Kidney tubule cell (primary cell): Measurements from ENCODE around the gene UNC45B.
"Not testable (repeated sequence)": the region's sequence is repeated elsewhere in the genome, so short reads cannot be mapped to it uniquely, and the experiment has no call there.

ENCODE experiments used
- DNase-seq: peaks from one replicate; pipeline ENCODE4 v3.0.0-alpha.2; 2018; ENCODE audit warnings: low spot score

The UNC45B gene

DNA sequence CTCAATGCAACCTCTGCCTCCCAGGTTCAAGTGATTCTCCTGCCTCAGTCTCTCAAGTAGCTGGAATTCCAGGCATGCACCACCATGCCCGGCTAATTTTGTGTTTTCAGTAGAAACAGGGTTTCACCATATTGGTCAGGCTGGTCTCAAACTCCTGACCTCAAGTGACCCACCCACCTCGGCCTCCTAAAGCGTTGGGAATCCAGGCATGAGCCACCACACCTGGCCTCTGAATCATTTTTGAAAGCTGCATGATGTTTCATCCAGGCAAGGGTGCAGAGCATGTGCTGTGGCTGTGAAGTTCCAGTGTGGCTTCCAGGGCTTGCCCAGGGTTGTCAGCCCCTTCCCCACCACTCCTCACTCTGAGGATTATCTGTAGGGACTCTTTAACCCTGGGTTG lies 24.7 kb downstream of the UNC45B start:
- not testable (repeated sequence) for DNase-seq

- DNase-seq: no peak
Observed at GRCh38 chr17:35174835-35175334, 27.3 kb downstream of the UNC45B start.

GRCh38 chr17:35175638-35176415 lies 28.2 kb downstream of the UNC45B start:
- no peak for DNase-seq

GRCh38 chr17:35176897-35177296 lies 29.3 kb downstream of the UNC45B start:
- no peak for DNase-seq

- not testable (repeated sequence) for DNase-seq
Observed at GRCh38 chr17:35179379-35179778, 31.8 kb downstream of the UNC45B start.

GRCh38 chr17:35183332-35183731 lies 35.7 kb downstream of the UNC45B start:
- DNase-seq: no peak

DNA sequence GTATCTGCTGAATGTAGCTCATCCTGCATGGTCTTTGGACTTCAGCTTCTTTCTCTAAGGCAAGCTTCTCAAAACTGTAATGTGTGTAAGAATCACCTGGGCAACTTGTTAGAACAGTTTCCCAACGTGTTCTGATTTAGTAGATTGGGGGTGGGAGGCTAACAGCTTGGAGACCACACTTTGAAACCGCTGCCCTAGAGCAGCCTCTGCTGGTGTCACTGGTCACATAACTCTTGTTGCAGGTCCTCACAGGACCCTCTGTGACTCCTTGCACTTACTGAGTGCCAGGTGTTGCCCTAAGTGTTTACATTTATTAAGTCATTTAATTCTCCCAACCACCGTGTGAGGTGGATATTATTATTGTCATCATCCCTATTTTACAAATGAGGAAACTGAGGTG lies 36.7 kb downstream of the UNC45B start:
- DNase-seq: no peak

DNA sequence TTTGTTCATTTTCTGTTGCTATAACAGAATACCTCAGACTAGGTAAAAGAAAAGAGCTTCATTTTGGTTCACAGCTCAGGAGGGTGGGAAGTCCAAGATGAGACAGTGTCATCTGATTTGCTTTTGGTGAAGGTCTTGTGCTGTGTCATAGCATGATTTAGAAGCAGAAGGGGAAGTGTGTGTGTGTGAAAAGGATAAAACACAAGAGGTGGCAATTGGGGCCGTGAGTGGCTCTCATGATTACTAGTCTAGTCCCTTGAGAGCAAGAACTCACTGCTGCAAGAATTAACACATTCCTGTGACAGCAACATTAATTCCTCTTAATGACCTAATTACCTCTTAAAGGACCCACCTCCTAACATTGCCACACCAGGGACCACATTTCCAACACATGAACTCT lies 38.2 kb downstream of the UNC45B start:
- no peak for DNase-seq

- no peak for DNase-seq
Observed at GRCh38 chr17:35187481-35187880, 39.9 kb downstream of the UNC45B start.

DNA sequence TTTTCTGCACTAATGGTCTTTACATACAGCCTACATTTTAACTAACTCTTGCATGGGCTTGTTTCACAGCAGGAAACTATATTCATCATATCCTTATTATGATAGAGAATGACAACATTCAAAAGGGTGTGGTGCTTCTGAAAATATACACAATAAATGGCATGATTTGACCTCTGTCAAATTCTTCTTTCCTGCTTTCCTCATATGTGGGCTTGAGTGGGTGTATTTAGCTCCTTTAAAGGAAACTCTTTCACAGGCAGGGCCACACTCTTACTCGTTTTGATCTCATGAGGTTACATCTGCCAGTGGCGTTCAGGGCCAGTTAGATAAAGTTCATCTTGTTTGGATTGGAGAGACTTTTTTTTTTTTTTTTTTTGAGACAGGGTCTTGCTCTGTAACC lies 40.5 kb downstream of the UNC45B start:
- no peak for DNase-seq

- DNase-seq: no peak
Observed at GRCh38 chr17:35189291-35189690, 41.7 kb downstream of the UNC45B start.

GRCh38 chr17:35191001-35191695 lies 43.5 kb downstream of the UNC45B start:
- no peak for DNase-seq

GRCh38 chr17:35192708-35193107 lies 45.1 kb downstream of the UNC45B start:
- DNase-seq: no peak

DNA sequence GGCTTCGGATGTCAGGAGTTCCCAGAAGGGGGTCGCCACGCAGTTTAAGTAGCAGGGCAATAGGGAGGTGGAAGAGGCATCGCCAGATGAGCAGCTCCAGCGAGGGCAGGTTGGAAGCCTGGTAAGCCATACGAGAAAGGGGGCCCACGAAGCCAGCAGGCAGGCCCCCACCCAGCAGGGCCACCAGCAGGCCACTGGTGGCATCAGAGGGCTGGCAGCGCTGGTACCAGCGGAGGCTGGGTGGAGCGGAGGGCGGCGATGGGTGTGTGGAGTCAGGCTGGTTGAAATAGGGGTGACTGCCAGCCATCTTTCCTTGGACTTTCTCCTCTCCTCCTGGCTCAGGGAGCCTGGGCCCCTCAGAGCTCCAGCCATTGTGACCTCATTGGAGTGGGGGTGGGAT lies 46.4 kb downstream of the UNC45B start, which contains the start of gene SLC35G3:
SLC35G3 (minus strand) TSS at position 393 of the 400 bp plus-strand sequence; CDS start at position 307, 86 bp downstream.
- DNase-seq: not testable (repeated sequence)

- not testable (repeated sequence) for DNase-seq
Observed at GRCh38 chr17:35195062-35195461, 47.4 kb downstream of the UNC45B start.

DNA sequence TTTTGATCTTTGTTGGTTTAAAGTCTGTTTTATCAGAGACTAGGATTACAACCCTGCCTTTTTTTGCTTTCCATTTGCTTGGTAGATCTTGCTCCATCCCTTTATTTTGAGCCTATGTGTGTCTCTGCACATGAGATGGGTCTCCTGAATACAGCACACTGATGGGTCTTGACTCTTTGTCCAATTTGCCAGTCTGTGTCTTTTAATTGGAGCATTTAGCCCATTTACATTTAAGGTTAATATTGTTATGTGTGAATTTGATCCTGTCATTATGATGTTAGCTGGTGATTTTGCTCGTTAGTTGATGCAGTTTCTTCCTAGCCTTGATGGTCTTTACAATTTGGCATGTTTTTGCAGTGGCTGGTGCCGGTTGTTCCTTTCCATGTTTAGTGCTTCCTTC lies 55.0 kb downstream of the UNC45B start:
- DNase-seq: not testable (repeated sequence)

DNA sequence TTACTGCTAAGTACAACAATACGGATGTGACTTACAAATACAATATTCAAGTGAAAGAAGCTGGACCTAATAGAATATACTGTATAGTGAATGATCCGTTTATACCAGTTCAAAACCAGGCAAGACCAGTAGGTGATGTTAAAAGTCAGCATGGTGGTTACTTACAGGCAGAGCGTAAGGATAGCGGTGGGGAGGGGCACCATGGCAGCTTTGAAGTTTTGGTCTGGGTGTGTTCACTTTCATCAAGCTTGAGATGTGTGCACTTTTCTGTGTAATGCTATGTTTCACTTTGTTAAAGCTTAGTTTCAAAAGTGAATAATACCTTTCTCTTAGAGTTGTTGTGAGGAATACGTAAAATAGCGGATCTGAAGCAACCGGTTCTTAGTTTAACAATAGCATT lies 63.1 kb downstream of the UNC45B start:
- no peak for DNase-seq

- DNase-seq: no peak
Observed at GRCh38 chr17:35212668-35213067, 65.1 kb downstream of the UNC45B start.

GRCh38 chr17:35213412-35213940 lies 65.9 kb downstream of the UNC45B start:
- no peak for DNase-seq

DNA sequence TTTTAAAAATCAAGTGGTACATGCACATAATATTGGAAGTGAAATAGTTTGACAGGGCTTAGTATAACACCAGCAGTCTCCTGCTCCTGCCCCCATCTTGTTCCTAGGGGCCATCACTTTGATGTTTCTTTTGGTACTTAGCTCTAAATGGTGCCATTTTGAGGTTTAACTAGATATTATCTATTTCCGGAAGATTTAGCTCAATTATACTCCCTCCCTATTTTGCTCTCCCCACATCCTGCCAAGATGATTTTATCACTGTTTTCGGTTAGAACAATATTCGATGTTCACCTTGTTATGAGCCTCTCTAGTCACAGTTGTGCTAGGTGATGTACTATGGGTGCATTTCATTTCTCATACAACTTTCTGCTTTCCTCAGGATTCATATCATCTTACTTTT lies 66.6 kb downstream of the UNC45B start:
- DNase-seq: no peak

- DNase-seq: no peak
Observed at GRCh38 chr17:35214631-35215273, 67.1 kb downstream of the UNC45B start.

- no peak for DNase-seq
Observed at GRCh38 chr17:35217107-35217506, 69.5 kb downstream of the UNC45B start.
